Neuron (in vitro differentiated cells): ENCODE measurements around the gene KRTAP5-4.

Experiments
- H2AFZ ChIP-seq: one replicate; pipeline ENCODE4 v1.6.1; 2013; ENCODE audit warnings: low read depth, mild to moderate bottlenecking, inconsistent platforms, low read length, moderate library complexity
- H3K27me3 ChIP-seq: one replicate; pipeline ENCODE4 v1.6.1; 2013; ENCODE audit warnings: low read length; ENCODE audit not compliant: insufficient read depth
- H3K36me3 ChIP-seq: one replicate; pipeline ENCODE4 v1.6.1; 2013; ENCODE audit warnings: low read length; ENCODE audit not compliant: insufficient read depth
- H3K4me1 ChIP-seq: one replicate; pipeline ENCODE4 v1.6.1; 2013; ENCODE audit warnings: low read length; ENCODE audit not compliant: insufficient read depth
- H3K4me3 ChIP-seq: 2 replicates; pipeline ENCODE4 v1.5.1; 2013; ENCODE audit warnings: mild to moderate bottlenecking, low read length, moderate library complexity
- H3K9me3 ChIP-seq: one replicate; pipeline ENCODE4 v1.6.1; 2013; ENCODE audit warnings: low read length

KRTAP5-4 gene

GRCh38 chr11:1639102-1639620 is 17.2 kb upstream of the KRTAP5-4 start:
- Histone ChIP-seq H3K4me1 (no peaks in the 10 kb centered on the region), H3K27me3 (peaks cover 31% of the 10 kb centered on the region), H3K4me3 (no peak overlapping the region), H3K36me3 (no peaks in the 10 kb centered on the region), H3K9me3 (no peaks in the 10 kb centered on the region), H2AFZ (no peak overlapping the region)

GRCh38 chr11:1638344-1638743 is 16.4 kb upstream of the KRTAP5-4 start:
- Histone ChIP-seq H3K4me1 (no peaks in the 10 kb centered on the region), H3K9me3 (no peaks in the 10 kb centered on the region), H3K27me3 (peaks cover 28% of the 10 kb centered on the region), H3K4me3 (no peak overlapping the region), H3K36me3 (no peaks in the 10 kb centered on the region), H2AFZ (no peak overlapping the region)

- H2AFZ ChIP-seq: no peak overlapping the region
- H3K27me3 ChIP-seq: peaks cover 22% of the 10 kb centered on the region
- H3K4me3 ChIP-seq: no peak overlapping the region
- H3K4me1 ChIP-seq: no peaks in the 10 kb centered on the region
- no peaks in the 10 kb centered on the region for H3K36me3 ChIP-seq
- H3K9me3 ChIP-seq: no peaks in the 10 kb centered on the region
These were observed 15.7 kb upstream of the KRTAP5-4 start for GRCh38 chr11:1637628-1638027.

GRCh38 chr11:1636291-1636950 is 14.5 kb upstream of the KRTAP5-4 start:
- peaks cover 26% of the 10 kb centered on the region for H3K27me3 ChIP-seq

GRCh38 chr11:1633864-1634263 is 11.9 kb upstream of the KRTAP5-4 start:
- H3K4me3 ChIP-seq: no peak overlapping the region
- no peak overlapping the region for H2AFZ ChIP-seq
- no peaks in the 10 kb centered on the region for H3K36me3 ChIP-seq
- H3K4me1 ChIP-seq: peaks cover 2% of the 10 kb centered on the region
- peaks cover 21% of the 10 kb centered on the region for H3K27me3 ChIP-seq
- H3K9me3 ChIP-seq: no peaks in the 10 kb centered on the region

More at GRCh38 chr11:1636291-1636950, 14.5 kb upstream of the KRTAP5-4 start:
- no peak overlapping the region for H3K4me3 ChIP-seq
- H3K4me1 ChIP-seq: no peaks in the 10 kb centered on the region
- H3K36me3 ChIP-seq: no peaks in the 10 kb centered on the region
- H3K9me3 ChIP-seq: no peaks in the 10 kb centered on the region
- H2AFZ ChIP-seq: no peak overlapping the region

GRCh38 chr11:1632053-1632714 is 10.2 kb upstream of the KRTAP5-4 start:
- no peak overlapping the region for H2AFZ ChIP-seq
- H3K9me3 ChIP-seq: no peaks in the 10 kb centered on the region
- H3K4me3 ChIP-seq: no peak overlapping the region
- H3K27me3 ChIP-seq: peaks cover 18% of the 10 kb centered on the region
- H3K36me3 ChIP-seq: no peaks in the 10 kb centered on the region
- peaks cover 2% of the 10 kb centered on the region for H3K4me1 ChIP-seq

GRCh38 chr11:1631066-1631568 is 9.2 kb upstream of the KRTAP5-4 start:
- H3K27me3 ChIP-seq: peaks cover 14% of the 10 kb centered on the region
- H3K9me3 ChIP-seq: no peaks in the 10 kb centered on the region
- peaks cover 2% of the 10 kb centered on the region for H3K4me1 ChIP-seq

GRCh38 chr11:1630271-1630670 is 8.3 kb upstream of the KRTAP5-4 start:
- Histone ChIP-seq H3K36me3 (no peaks in the 10 kb centered on the region), H3K4me3 (no peak overlapping the region), H3K27me3 (peaks cover 20% of the 10 kb centered on the region), H3K4me1 (peaks cover 2% of the 10 kb centered on the region), H3K9me3 (no peaks in the 10 kb centered on the region), H2AFZ (no peak overlapping the region)

More at GRCh38 chr11:1631066-1631568, 9.2 kb upstream of the KRTAP5-4 start:
- no peaks in the 10 kb centered on the region for H3K36me3 ChIP-seq
- no peak overlapping the region for H2AFZ ChIP-seq
- H3K4me3 ChIP-seq: no peak overlapping the region

- no peaks in the 10 kb centered on the region for H3K9me3 ChIP-seq
- H3K36me3 ChIP-seq: no peaks in the 10 kb centered on the region
- no peak within 1 kb of the TSS for H2AFZ ChIP-seq
- H3K27me3 ChIP-seq: peaks cover 23% of the 10 kb centered on the region
- H3K4me1 ChIP-seq: peaks cover 2% of the 10 kb centered on the region
- H3K4me3 ChIP-seq: no peak within 1 kb of the TSS
These were observed 7.6 kb upstream of the KRTAP5-4 start, which contains the start of gene KRTAP5-5 for GRCh38 chr11:1629326-1630185. KRTAP5-5 (plus strand) TSS chr11:1629775; CDS start chr11:1629841, 66 bp downstream.

GRCh38 chr11:1628506-1629325 is 6.8 kb upstream of the KRTAP5-4 start:
- Histone ChIP-seq H3K9me3 (no peaks in the 10 kb centered on the region), H3K27me3 (peaks cover 23% of the 10 kb centered on the region), H3K4me1 (peaks cover 2% of the 10 kb centered on the region), H2AFZ (no peak overlapping the region), H3K36me3 (no peaks in the 10 kb centered on the region), H3K4me3 (no peak overlapping the region)

- Histone ChIP-seq H3K4me1 (peaks cover 2% of the 10 kb centered on the region), H3K36me3 (no peaks in the 10 kb centered on the region), H3K9me3 (no peaks in the 10 kb centered on the region), H3K4me3 (no peak overlapping the region), H2AFZ (no peak overlapping the region), H3K27me3 (peaks cover 11% of the 10 kb centered on the region)
These were observed 3.6 kb upstream of the KRTAP5-4 start for GRCh38 chr11:1625541-1625940.

GRCh38 chr11:1624621-1625020 is 2.7 kb upstream of the KRTAP5-4 start:
- Histone ChIP-seq H3K4me1 (peaks cover 2% of the 10 kb centered on the region), H3K27me3 (peaks cover 9% of the 10 kb centered on the region), H3K4me3 (no peak overlapping the region), H3K9me3 (no peaks in the 10 kb centered on the region), H3K36me3 (no peaks in the 10 kb centered on the region), H2AFZ (no peak overlapping the region)
